Lung microvascular endothelial cell (primary cell): ENCODE measurements around the gene SLC8B1. TPM values are rescaled to one million over a fixed set of nuclear protein-coding genes. Genes with fewer than 3 reads are reported as not detected.

Experiments used
- DNase-seq, 2 donors: peaks; one replicate each; pipeline versions ENCODE4 v3.0.0 to v3.0.0-alpha.2; 2010; ENCODE audit warnings: low read depth in 2 of 2
- total RNA-seq: library from RNA; depleted of rRNA; stranded (reverse); fragments of >200 nt; gene quantifications from 2 replicates; pipeline ENCODE4 v1.2.1, GENCODE V29; 2014

SLC8B1 gene
- 11.3 and 17.9 TPM in 2 replicates for total RNA-seq

DNA sequence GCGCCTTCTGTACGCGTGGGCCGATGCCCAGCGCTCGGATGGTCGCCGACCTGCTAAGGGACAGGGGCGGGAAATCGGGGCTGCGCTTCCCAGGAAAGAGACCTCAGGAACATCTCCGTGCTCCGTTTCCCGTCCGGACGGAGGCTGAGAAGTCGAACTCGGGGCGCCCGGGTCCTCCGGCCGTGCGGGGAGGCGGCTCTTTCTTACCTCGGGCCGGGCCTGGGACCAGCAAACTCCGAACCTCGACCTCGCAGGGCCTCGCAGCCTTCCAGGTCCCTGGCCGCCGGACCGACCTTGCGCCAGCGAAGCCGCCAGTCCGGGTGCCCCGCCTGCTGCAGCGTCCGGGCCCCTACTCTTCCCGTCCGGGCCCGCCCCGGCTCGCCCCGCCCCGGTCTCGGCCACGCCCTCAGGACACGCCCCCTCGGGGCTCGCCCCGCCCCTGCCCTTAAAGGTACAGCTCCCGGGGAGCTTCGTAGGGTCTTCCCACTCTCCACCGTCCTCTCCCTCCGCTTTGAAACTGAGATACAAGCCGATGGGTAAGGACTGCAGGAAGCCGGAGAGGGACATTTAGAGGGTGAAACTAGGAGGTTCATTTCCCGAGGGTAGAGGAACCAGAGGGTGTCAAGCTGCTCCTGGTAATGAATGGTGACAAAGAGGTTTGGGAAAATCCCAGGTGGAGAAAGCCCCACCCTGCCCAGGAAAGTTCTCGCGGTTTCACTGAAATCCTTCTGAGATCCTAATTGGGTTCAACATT lies at the start of gene SLC8B1:
Gene SLC8B1 (minus strand): TSS at position 324 of the 754 bp plus-strand sequence. CDS start 2,231 bp downstream, outside the sequence.
- DNase-seq: peak; percentile 79 to 85

DNA sequence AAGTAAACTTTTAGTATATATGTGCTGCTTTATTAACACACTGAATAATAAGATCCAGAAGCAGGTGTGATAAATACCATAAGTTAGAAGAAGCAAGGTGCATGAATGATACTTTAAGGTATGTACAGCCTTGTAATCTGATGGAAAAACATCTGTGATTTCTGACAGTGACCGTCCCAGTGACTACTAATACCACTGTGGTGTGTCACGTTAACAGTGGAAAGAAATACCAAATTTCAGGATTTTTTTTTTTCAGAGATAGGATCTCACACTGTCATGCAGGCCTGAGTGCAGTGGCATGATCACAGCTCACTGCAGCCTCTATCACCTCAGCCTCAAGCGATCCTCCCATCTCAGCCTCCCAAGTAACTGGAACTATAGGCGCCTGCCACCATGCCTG lies 47.3 kb upstream of the SLC8B1 start:
- DNase-seq: no peak

DNA sequence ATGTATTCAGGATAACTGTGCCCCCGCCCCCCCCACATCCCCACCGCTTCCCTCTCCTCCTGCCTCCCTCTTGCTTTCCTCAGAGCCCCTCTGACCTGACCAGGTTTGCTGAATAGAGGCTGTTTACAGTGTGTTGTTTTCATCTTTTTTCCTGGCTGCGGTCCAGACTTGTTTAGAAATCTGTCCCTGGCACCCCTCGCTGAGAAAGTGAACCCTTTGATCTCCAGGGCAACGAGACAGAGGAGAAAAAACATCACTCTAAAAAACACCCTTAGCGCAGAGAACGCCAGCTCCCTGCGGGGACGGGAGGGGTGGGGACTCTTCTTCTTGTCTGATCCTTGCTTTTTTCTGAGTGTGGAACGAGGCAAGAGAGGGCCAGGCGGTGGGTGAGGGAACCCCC lies 46.3 kb upstream of the SLC8B1 start:
- no peak for DNase-seq

DNA sequence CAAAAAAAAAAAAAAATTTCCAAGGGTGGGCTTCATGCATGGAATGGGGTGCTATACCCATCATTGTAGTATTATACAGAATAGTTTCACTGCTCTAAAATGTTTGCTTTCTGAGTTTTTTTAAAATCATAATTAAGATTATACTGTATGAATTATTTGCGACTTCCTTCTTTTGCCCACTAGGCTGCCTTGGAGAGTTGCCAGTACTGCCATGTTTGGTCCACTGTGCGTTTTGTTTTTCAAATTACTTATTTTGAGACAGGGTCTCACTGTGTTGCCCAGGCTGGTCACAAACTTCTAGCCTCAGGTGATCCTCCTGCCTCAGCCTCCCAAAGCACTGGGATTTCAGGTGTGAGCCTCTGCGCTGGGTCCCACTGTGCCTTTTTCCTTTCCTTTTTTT lies 43.4 kb upstream of the SLC8B1 start:
- no peak for DNase-seq

DNA sequence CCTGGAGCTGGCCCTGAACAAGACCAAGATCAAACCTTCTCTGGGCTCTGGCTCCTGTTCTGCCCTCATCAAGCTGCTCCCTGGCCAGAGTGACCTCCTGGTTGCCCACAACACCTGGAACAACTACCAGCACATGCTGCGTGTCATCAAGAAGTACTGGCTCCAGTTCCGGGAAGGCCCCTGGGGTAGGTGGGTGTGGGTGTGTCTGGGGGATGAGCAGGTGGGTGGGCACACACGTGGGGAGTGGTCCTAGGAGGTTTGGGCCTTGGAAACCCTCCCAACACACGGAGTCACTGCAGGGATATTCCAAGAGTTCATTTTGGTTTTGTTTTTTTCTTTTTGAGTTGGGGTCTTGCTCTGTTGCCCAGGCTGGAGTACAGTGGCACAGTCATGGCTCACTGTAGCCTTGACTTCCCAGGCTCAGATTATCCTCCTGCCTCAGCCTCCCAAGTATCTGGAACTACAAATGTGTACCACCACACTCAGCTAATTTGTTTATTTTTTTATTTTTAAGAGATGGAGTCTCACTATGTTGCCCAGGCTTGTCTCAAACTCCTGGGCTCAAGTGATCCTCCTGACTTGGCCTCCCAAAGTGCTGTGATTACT lies 40.0 kb upstream of the SLC8B1 start:
- no peak for DNase-seq

DNA sequence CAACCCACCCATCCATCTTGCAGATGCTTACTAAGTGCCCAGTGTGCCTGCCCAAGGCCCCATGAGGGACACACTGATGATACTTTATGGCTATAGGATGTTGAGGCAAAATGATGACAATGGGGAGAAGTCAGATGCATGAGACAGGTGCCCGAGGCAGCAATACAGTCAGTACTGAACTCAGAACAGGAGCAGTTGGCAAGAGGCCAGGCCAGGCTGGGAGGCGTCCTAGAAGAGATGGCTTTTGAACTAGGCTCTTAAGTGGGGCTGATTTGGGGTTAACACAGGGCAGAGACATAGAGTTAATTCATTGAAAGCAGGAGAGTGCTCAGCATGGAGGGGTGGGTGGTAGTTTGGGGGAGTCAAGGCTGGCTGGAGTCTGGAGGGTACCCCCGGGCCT lies 39.1 kb upstream of the SLC8B1 start:
- no peak for DNase-seq

DNA sequence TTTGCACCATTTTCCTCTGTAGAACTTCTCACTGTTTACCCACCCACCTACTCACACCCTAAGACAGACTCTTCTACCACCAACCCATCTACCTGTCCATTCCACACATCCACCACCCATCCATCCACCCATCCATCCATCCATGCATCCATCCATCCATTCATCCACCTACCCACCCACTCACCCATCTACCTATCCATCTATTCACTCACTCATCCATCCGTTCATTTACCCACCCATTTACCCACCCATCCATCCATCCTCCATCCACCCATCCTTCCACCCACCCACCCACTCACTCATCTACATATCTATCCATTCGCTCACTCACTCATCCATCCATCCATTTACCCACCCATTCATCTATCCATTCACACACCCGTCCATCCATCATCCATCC lies 38.5 kb upstream of the SLC8B1 start:
- no peak for DNase-seq

DNA sequence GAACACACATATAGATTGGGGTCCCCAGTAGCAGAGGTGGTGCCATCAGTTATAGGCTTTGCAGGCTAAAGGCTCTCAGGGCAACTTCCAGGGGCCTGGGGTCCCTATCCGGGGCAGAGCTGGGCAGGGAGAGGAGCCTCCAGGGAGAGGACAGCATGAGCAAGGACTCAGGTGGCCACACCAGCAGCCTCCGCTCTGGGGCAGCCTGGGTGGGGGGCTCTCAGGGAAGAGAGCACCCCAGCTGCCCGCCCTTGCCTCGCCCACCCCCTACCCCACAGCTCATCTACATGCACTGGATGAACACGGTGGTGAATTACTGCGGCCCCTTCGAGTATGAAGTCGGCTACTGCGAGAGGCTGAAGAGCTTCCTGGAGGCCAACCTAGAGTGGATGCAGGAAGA lies 37.5 kb upstream of the SLC8B1 start:
- no peak for DNase-seq

DNA sequence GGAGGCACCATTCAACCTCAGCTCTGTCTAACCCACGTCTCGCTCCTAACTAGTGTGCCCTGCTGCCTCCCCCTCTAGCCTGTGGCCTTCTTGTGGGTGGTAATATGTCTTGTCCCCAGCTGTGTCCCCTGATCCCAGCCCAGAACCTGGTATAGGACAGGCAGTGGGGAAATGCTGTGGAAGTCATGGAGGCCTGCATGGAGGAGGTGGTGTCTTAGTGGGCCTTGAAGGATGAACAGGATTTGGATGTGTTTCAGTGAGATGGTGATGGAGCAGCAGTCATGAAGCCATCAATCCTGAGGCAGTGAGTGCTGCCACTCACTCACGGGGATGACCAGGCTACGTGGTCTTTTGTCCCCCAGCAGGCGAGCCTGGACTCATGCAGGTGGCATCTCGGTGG lies 36.9 kb upstream of the SLC8B1 start:
- no peak for DNase-seq

DNA sequence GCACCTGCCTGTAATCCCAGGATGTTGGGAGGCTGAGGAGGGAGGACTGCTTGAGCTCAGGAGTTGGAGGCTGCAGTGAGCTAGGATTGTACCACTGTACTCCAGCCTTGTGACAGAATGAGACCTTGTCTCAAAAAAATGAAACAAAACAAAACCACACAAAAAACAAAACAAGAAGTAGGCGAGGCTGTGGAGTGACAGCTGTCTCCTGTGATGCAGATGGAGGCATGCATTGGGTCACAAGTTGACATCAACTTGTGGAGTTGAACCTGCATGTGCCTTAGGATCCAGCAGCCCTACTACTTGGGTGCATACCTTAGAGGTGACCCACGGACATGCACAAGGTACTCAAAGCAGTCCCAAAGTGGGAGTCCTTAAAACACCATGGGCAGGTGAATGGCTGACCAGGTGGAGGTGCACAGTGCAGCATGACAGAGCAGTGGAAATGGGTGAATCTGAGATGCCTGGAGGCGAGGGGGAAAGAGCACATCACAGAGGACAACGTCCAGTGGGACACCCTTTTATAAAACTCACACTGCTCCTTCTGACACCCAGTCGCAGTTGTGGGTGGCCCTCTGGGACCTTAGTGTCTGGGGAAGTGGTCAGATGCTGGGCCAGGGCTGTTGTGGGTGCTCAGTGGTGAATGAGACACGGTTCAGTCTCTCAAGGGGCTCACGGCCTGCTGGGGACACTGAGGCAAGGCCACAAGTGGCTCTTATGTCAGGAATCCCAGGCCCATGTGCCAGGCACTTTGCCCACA lies 36.2 kb upstream of the SLC8B1 start:
- no peak for DNase-seq

DNA sequence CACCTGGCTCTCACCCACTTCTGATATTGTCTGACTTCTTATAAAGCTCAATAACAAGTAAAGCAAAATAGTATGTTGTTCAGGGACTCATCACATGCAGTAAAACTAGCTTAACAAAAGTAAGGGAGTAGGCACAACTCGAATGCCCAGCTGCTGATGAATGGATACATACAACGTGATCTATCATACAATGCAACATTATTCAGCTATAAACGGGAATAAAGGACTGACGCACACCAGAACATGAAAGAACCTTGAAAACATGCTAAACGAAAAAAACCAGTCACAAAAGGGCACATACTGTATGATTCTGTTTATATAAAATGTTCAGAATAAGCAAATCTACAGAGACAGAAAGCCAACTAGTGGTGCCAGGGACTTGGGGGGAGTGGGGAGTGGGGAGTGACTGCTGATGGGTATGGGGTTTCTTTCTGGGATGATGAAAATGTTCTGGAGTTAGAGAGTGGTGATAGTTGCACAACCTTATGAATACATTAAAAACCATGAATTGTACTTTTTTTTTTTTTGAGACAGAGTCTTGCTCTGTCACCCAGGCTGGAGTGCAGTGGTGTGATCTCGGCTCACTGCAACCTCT lies 34.6 kb upstream of the SLC8B1 start:
- DNase-seq: no peak

DNA sequence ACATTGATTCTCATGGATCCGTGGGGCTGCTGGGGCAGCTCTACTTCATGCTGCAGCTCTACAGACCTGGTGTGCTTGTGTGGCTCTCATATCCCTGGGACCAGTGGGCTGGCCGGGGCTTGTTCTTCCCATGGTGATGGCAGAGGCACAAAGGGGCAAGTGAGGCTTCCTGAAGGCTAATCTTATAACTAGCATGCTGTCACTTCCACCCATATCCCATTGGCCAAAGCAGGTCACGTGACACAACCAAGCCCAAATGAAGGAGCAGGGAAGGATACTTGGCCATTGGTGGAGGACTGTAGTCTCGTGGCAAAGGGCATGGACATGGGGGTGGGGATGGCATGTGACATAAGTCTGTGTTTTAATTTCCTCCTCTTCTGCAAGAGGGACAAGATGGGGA lies 33.4 kb upstream of the SLC8B1 start:
- no peak for DNase-seq

DNA sequence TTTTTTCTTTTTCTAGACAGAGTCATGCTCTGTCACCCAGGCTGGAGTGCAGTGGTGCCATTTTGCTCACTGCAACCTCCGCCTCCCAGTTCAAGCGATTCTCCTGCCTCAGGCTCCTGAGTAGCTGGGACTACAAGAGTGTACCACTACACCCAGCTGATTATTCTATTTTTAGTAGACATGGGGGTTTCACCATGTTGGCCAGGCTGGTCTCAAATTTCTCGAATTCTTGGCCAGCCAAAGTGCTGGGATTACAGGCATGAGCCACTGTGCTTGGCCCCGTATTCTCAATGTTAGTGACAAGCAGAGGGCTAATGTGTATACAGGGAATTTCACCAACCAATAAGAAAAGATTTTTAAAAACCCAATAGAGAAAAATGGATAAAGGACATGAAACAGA lies 31.9 kb upstream of the SLC8B1 start:
- no peak for DNase-seq

DNA sequence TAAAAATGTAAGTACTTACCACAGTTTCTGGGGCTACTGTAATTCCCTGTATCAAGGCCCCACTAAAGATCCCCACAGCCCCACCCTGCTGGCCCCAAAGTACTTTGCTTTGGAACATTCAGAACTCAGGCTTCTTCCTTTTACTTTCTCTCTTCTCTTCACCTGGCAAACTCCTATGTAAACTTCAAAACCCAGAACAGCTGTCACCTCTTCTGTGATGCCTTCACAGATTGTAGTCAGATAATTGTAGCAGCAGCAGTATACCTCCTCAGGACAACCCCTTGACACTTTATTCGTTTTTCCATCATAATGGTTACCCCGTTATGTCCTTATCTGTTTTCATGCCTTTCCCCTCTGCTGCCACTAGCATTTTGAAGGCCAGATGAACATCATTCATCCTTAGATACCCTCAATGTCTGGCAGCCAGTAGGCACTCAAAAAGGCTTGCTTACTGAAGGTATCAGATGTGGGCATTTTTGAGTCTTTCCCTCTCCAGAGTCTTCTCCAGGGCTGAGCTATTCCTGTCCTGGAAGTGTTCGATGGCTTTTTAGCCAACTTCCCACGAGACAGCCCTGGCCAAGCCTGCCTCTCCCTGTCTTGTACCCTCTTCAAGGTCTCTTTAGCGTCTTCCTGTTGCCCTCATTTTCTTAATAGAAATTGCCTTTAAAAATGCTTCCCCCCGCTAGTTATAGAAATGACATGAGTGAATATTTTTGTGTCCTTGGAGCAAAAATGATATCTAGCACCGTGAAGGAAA lies 30.9 kb upstream of the SLC8B1 start:
- no peak for DNase-seq

DNA sequence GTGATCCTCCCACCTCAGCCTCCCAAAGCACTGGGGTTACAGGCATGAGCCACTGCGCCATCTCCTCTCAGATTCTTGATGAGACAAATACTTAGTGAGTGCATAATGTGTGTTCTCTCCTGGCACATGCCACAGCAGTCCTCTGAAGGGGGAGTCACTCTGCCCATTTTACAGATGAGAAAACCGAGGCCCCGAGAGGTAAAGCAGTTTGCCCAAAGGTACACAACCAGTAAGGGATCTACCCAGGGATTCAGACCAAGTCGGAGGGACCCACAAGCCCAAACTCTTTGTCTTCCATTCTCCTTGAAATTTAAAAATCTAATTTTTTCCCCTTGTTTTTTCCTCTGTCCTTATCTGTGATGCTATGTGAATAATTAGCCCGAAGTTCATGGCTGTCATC lies 29.8 kb upstream of the SLC8B1 start:
- no peak for DNase-seq

DNA sequence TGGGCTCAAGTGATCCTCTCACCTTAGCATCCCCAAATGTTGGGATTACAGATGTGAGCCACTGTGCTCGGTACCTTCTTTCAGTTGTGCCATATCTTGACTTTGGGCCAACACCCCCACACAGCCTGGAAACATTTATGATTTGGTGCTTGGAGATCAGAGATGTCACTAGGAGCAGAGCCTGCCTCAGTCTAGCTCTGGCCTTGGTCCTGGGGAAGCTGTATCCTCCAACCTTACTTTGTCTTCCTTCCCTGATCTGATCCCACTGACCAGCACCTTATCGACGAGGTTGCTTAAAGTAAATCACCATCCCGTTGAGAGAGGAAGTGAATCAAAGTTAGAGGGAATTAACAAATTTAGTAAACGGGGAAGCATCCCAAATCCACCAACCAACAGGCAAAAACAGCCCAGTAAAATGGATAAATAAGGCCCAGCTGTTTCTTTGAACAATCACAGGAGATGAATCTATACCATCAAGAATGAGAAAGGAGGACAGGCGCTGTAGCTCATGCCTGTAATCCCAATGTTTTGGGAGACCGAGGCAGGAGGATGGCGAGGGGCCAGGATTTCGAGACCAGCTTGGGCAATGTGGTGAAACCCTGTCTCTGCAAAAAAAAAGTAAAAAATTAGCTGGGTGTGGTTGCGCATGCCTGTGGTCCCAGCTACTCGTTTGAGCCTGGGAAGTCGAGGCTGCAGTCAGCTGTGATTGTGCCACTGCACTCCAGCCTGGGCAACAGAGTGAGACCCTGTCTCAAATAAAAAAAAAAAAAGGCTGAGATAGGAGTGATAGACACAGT lies 26.9 kb upstream of the SLC8B1 start:
- DNase-seq: no peak

DNA sequence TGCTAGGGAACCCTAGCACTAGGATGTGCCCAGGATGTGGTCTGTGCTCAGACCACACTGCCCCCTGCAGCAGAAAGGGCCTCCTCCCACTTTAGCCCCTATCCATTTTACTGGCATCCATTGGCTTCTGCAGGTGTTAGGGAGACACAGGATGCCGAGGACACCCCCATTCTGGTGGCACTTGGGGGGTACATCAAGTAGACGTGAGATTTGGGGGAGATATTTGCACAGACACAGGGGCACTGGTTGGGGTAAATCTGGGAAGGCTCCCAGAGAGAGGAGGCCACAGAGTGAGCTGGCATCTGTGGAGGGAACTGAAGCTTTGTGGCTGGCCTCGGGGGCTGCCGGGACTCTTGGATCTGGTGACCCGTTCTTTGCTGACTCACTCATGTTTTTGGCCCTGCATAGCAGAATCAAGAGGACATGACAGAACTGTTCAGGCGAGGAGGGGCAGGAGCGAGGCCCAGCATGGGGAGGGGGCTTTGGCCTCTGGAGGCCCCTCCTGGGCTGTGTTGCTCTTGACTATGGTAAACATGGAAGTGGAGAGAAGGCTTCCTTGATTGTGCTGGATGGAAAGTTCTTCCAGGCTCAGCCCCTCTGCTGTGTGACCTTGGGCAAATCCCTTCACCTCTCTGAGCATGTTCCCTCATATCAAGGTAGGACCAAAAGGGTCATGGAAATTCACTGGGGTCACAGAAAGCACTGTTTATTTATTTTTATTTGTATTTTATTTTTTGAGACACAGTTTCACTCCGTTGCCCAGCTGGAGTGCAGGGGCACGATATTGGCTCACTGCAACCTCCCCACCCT lies 25.2 kb upstream of the SLC8B1 start:
- DNase-seq: no peak

DNA sequence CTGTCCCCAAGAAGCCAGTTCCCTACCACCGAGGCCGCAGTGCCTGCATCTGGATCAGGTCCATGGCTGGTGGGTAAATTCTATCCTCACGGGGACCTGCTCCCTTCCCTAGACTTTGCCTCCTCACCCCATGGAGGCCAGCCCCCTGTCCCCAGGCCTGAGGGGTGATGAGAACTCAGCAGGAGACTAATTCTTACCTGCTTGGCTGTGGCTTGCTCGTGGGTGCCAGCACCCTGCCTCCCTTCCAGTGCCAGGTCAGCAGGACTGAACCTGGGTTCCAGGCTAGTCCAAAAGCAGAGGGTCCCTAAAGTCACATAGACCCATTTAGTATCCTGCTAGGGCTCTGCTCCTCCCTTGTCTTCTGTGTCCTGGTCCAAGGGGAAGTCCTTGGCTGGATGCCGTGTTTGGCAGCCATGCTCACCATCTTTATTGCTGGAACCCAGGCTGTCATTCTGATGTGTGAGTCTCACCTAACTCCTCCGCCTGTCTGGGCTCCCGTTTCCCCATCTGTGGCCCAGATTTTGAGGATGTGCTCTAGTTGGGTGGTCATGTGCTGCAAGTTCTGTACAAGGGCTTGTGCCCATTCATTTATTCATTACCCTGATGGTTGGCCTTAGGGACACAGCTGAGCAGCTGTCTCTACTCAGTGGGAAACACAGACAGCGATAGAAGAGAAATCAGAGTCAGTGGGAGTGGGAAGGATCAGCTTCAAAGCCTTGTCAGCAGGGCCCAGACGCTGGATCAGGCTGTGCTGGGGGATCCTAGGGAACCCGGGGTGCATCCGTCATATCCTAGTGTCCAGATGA lies 24.4 kb upstream of the SLC8B1 start:
- no peak for DNase-seq
